Hippocampal formation (tissue), 2 donors: ENCODE data around the gene CARD14.
A peak's percentile ranks its signal among the peaks of the same experiment; 100 is the strongest.

Experiments
- DNase-seq, 2 donors: peaks; one replicate each; lab custom pipeline; 2025; lab: John Stamatoyannopoulos, UW

Gene CARD14

GRCh38 chr17:80169784-80170500, at the start of gene CARD14:
CARD14 (plus strand) TSS chr17:80170030; CDS start chr17:80181439, 11,409 bp downstream.
- no peak for DNase-seq

- no peak for DNase-seq
These were observed 47.7 kb upstream of the CARD14 start for GRCh38 chr17:80122026-80122575.

GRCh38 chr17:80122926-80123505, 46.8 kb upstream of the CARD14 start:
- no peak for DNase-seq

GRCh38 chr17:80123791-80124190, 46.0 kb upstream of the CARD14 start:
- no peak for DNase-seq

- DNase-seq = no peak
These were observed 45.4 kb upstream of the CARD14 start for GRCh38 chr17:80124351-80124981.

- DNase-seq = no peak
These were observed 44.0 kb upstream of the CARD14 start for GRCh38 chr17:80125656-80126448.

GRCh38 chr17:80126449-80126715, 43.4 kb upstream of the CARD14 start:
- DNase-seq = no peak

GRCh38 chr17:80129006-80129565, 40.7 kb upstream of the CARD14 start:
- DNase-seq = no peak

GRCh38 chr17:80130992-80131391, 38.8 kb upstream of the CARD14 start:
- DNase-seq = no peak

- no peak for DNase-seq
These were observed 36.8 kb upstream of the CARD14 start for GRCh38 chr17:80132906-80133625.

- DNase-seq = no peak
These were observed 36.2 kb upstream of the CARD14 start for GRCh38 chr17:80133626-80133970.

GRCh38 chr17:80137131-80137530, 32.7 kb upstream of the CARD14 start:
- DNase-seq = no peak

GRCh38 chr17:80138856-80139426, 30.9 kb upstream of the CARD14 start:
- no peak for DNase-seq

- no peak for DNase-seq
These were observed 28.2 kb upstream of the CARD14 start for GRCh38 chr17:80141463-80142165.

GRCh38 chr17:80142929-80143328, 26.9 kb upstream of the CARD14 start:
- DNase-seq = no peak

- no peak for DNase-seq
These were observed 24.5 kb upstream of the CARD14 start for GRCh38 chr17:80145076-80146075.

- peak in 1 of 2 donors; percentile 2 for DNase-seq
These were observed 23.5 kb upstream of the CARD14 start for GRCh38 chr17:80146121-80147034.
